ENCODE data around the gene CC2D1B. TPM values are rescaled to one million over a fixed set of nuclear protein-coding genes. Genes with fewer than 3 reads are reported as not detected.

Gene CC2D1B
- total RNA-seq, 1 donor from 2014 or later: 45.4 TPM

GRCh38 chr1:52365071-52365745 is 797 bp downstream of the CC2D1B start:
- intact Hi-C loops (cut with DNase I): loop anchor here (1.0 to 10.0 kb wide), 7 partner anchors 224 to 960 kb away; partner anchors contain the start of genes BTF3L4, COA7, CPT2 and ECHDC2
- peak overlapping the region; percentile 90 to 94 for H3K4me3 ChIP-seq
- peak; percentile 53 to 86 for DNase-seq (ENCODE audit: low spot score in 2 of 2)
- H3K27ac ChIP-seq: peak overlapping the region; percentile 92 to 96
- no peaks in the 10 kb centered on the region for H3K9me3 ChIP-seq
- no peak for TF ChIP-seq CTCF (IDR thresholded peaks at IDR 0.05)
- H3K36me3 ChIP-seq: peaks cover 29 to 31% of the 10 kb centered on the region in 2 donors
- peaks cover 2 to 14% of the 10 kb centered on the region in 2 donors for H3K4me1 ChIP-seq
- H3K27me3 ChIP-seq: no peaks in the 10 kb centered on the region

GRCh38 chr1:52364235-52364839 is 1.7 kb downstream of the CC2D1B start:
- peak overlapping the region; percentile 90 to 94 for H3K4me3 ChIP-seq
- H3K4me1 ChIP-seq: peaks cover 2 to 14% of the 10 kb centered on the region in 2 donors
- peak overlapping the region; percentile 92 to 96 for H3K27ac ChIP-seq
- H3K36me3 ChIP-seq: peaks cover 38 to 40% of the 10 kb centered on the region in 2 donors
- DNase-seq (ENCODE audit: low spot score in 2 of 2): no peak
- no peaks in the 10 kb centered on the region for H3K27me3 ChIP-seq
- intact Hi-C loops (cut with DNase I): loop anchor here (10.0 kb wide), 3 partner anchors 560 to 960 kb away; partner anchors contain the start of genes CPT2, ECHDC2, LRP8 and SCP2
- no peaks in the 10 kb centered on the region for H3K9me3 ChIP-seq
- TF ChIP-seq CTCF (IDR thresholded peaks at IDR 0.05): no peak

GRCh38 chr1:52360595-52360968 is 5.4 kb downstream of the CC2D1B start:
- intact Hi-C loops (cut with DNase I): loop anchor here (10.0 kb wide), 3 partner anchors 564 to 964 kb away; partner anchors contain the start of genes CPT2, ECHDC2, LRP8 and SCP2
- no peak overlapping the region for H3K27ac ChIP-seq
- no peak overlapping the region for H3K4me3 ChIP-seq
- H3K36me3 ChIP-seq: peaks cover 75 to 78% of the 10 kb centered on the region in 2 donors
- DNase-seq (ENCODE audit: low spot score in 2 of 2): no peak
- TF ChIP-seq CTCF (IDR thresholded peaks at IDR 0.05): no peak
- H3K27me3 ChIP-seq: no peaks in the 10 kb centered on the region
- H3K9me3 ChIP-seq: no peaks in the 10 kb centered on the region
- H3K4me1 ChIP-seq: peaks cover 2 to 10% of the 10 kb centered on the region in 2 donors

GRCh38 chr1:52359676-52360594 is 6.1 kb downstream of the CC2D1B start:
- no peaks in the 10 kb centered on the region for H3K27me3 ChIP-seq
- DNase-seq (ENCODE audit: low spot score in 2 of 2): no peak
- peaks cover 2 to 9% of the 10 kb centered on the region in 2 donors for H3K4me1 ChIP-seq
- intact Hi-C loops (cut with DNase I): loop anchor here (10.0 kb wide), 3 partner anchors 565 to 965 kb away; partner anchors contain the start of genes CPT2, ECHDC2, LRP8 and SCP2
- no peaks in the 10 kb centered on the region for H3K9me3 ChIP-seq
- H3K36me3 ChIP-seq: peaks cover 82 to 84% of the 10 kb centered on the region in 2 donors
- no peak for TF ChIP-seq CTCF (IDR thresholded peaks at IDR 0.05)
- H3K4me3 ChIP-seq: no peak overlapping the region
- H3K27ac ChIP-seq: no peak overlapping the region

- H3K36me3 ChIP-seq: peaks cover 91 to 94% of the 10 kb centered on the region in 2 donors
- DNase-seq (ENCODE audit: low spot score in 2 of 2): no peak
- H3K4me3 ChIP-seq: no peak overlapping the region
- H3K9me3 ChIP-seq: no peaks in the 10 kb centered on the region
- H3K4me1 ChIP-seq: no peaks in the 10 kb centered on the region
- H3K27me3 ChIP-seq: no peaks in the 10 kb centered on the region
- TF ChIP-seq CTCF (IDR thresholded peaks at IDR 0.05): no peak
- intact Hi-C loops (cut with DNase I): no loop called here
- no peak overlapping the region for H3K27ac ChIP-seq
Observed at GRCh38 chr1:52358851-52359497, 7.0 kb downstream of the CC2D1B start.

Measured in ascending aorta (tissue), 2 donors.